ENCODE results near the gene IL3.

GRCh38 chr5:132019857-132020555, 40.4 kb upstream of the IL3 start:
- TF ChIP-seq CSRNP3 (CRISPR knock-in tag; IDR thresholded peaks at IDR 0.05) (no peak), ARNTL (CRISPR knock-in tag; IDR thresholded peaks at IDR 0.05; ENCODE audit: borderline replicate concordance, low read depth) (no peak), OSR1 (CRISPR knock-in tag; IDR thresholded peaks at IDR 0.05) (no peak), TCF4 (CRISPR knock-in tag; IDR thresholded peaks at IDR 0.05; ENCODE audit: borderline replicate concordance) (no peak), ZNF70 (CRISPR knock-in tag; IDR thresholded peaks at IDR 0.05) (no peak), ZFP30 (CRISPR knock-in tag; IDR thresholded peaks at IDR 0.05) (no peak), TOX (CRISPR knock-in tag; IDR thresholded peaks at IDR 0.05; ENCODE audit: borderline replicate concordance) (no peak), TSHZ2 (CRISPR knock-in tag; IDR thresholded peaks at IDR 0.05) (no peak), BACH2 (CRISPR knock-in tag; IDR thresholded peaks at IDR 0.05; ENCODE audit: borderline replicate concordance) (no peak), ZNF8 (CRISPR knock-in tag; IDR thresholded peaks at IDR 0.05) (no peak), ZNF565 (CRISPR knock-in tag; conservative IDR thresholded peaks at IDR 0.05; ENCODE audit: low read depth) (no peak), SNAI2 (CRISPR knock-in tag; IDR thresholded peaks at IDR 0.05) (no peak)
- TF ChIP-seq, protein P1, sequence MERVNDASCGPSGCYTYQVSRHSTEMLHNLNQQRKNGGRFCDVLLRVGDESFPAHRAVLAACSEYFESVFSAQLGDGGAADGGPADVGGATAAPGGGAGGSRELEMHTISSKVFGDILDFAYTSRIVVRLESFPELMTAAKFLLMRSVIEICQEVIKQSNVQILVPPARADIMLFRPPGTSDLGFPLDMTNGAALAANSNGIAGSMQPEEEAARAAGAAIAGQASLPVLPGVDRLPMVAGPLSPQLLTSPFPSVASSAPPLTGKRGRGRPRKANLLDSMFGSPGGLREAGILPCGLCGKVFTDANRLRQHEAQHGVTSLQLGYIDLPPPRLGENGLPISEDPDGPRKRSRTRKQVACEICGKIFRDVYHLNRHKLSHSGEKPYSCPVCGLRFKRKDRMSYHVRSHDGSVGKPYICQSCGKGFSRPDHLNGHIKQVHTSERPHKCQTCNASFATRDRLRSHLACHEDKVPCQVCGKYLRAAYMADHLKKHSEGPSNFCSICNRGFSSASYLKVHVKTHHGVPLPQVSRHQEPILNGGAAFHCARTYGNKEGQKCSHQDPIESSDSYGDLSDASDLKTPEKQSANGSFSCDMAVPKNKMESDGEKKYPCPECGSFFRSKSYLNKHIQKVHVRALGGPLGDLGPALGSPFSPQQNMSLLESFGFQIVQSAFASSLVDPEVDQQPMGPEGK (CRISPR knock-in tag; IDR thresholded peaks at IDR 0.05; ENCODE audit: borderline replicate concordance): no peak
